Mesenchymal stem cell (in vitro differentiated cells and primary cell): ENCODE data around the gene SMARCA4.
A peak's percentile ranks its signal among the peaks of the same experiment; 100 is the strongest.

ENCODE experiments used
- DNase-seq: peaks from one replicate; pipeline ENCODE4 v3.0.0-alpha.2; 2013
- H2AFZ ChIP-seq: one replicate; pipeline ENCODE4 v1.6.1; 2013; ENCODE audit warnings: low read depth, mild to moderate bottlenecking, control low read depth, inconsistent platforms, low read length, moderate library complexity
- H2AK5ac ChIP-seq: 2 replicates; pipeline ENCODE4 v1.6.1; 2013; ENCODE audit warnings: low read length, moderate library complexity, mild to moderate bottlenecking, inconsistent platforms; ENCODE audit not compliant: severe bottlenecking
- H2BK120ac ChIP-seq: one replicate; pipeline ENCODE4 v1.6.1; 2013; ENCODE audit warnings: low read depth, mild to moderate bottlenecking, inconsistent platforms, low read length, moderate library complexity
- H2BK12ac ChIP-seq, 2 experiments: one replicate each; pipeline ENCODE4 v1.6.1; 2013; ENCODE audit warnings: inconsistent platforms in 2 of 2, low read length in 2 of 2, mild to moderate bottlenecking in 2 of 2, moderate library complexity in 2 of 2, control low read depth in 1 of 2
- H2BK15ac ChIP-seq: one replicate; pipeline ENCODE4 v1.6.1; 2013; ENCODE audit warnings: mild to moderate bottlenecking, low read depth, inconsistent platforms; ENCODE audit not compliant: poor library complexity, severe bottlenecking
- H2BK5ac ChIP-seq: 2 replicates; pipeline ENCODE4 v1.6.1; 2013; ENCODE audit warnings: low read depth, mild to moderate bottlenecking, low read length, control low read depth, inconsistent platforms; ENCODE audit not compliant: poor library complexity, severe bottlenecking
- H3K14ac ChIP-seq, 2 experiments: one replicate each; pipeline ENCODE4 v1.6.1; 2013; ENCODE audit warnings: inconsistent platforms in 2 of 2, low read length in 2 of 2, control low read depth in 1 of 2, mild to moderate bottlenecking in 1 of 2, moderate library complexity in 1 of 2
- H3K18ac ChIP-seq, 2 experiments: one replicate each; pipeline ENCODE4 v1.6.1; 2013; ENCODE audit warnings: inconsistent platforms in 2 of 2, low read length in 2 of 2, control low read depth in 1 of 2, low read depth in 1 of 2, mild to moderate bottlenecking in 1 of 2
- H3K23ac ChIP-seq, 2 experiments: one replicate each; pipeline ENCODE4 v1.6.1; 2013; ENCODE audit warnings: inconsistent platforms in 2 of 2, low read length in 2 of 2, mild to moderate bottlenecking in 2 of 2, moderate library complexity in 2 of 2, control low read depth in 1 of 2
- H3K27ac ChIP-seq: 2 replicates; pipeline ENCODE4 v1.5.1; 2013; ENCODE audit warnings: mild to moderate bottlenecking, moderate library complexity, low read length, control low read depth, inconsistent platforms; ENCODE audit not compliant: poor library complexity, severe bottlenecking
- H3K27me3 ChIP-seq, 2 experiments: 2 replicates each; pipeline versions ENCODE4 v1.6.1 to v1.7.0; 2013; ENCODE audit warnings: low read length in 2 of 2, mild to moderate bottlenecking in 2 of 2, moderate library complexity in 2 of 2, control low read depth in 1 of 2, inconsistent platforms in 1 of 2; ENCODE audit not compliant: control insufficient read depth in 1 of 2, insufficient read depth in 1 of 2
- H3K36me3 ChIP-seq, 2 experiments: 2 replicates each; pipeline versions ENCODE4 v1.6.1 to v1.7.0; 2013; ENCODE audit warnings: low read length in 2 of 2, control low read depth in 1 of 2, inconsistent platforms in 1 of 2, low read depth in 1 of 2, mild to moderate bottlenecking in 1 of 2; ENCODE audit not compliant: insufficient read depth in 2 of 2, control insufficient read depth in 1 of 2
- H3K4ac ChIP-seq, 2 experiments: one replicate each; pipeline ENCODE4 v1.6.1; 2013; ENCODE audit warnings: inconsistent platforms in 2 of 2, low read length in 2 of 2, mild to moderate bottlenecking in 2 of 2, moderate library complexity in 2 of 2, control low read depth in 1 of 2, low read depth in 1 of 2
- H3K4me1 ChIP-seq: 2 replicates; pipeline ENCODE4 v1.6.1; 2013; ENCODE audit warnings: low read depth, low read length, control low read depth; ENCODE audit not compliant: control insufficient read depth, insufficient read depth
- H3K4me2 ChIP-seq: 2 replicates; pipeline ENCODE4 v1.6.1; 2013; ENCODE audit warnings: low read length, mild to moderate bottlenecking, inconsistent platforms; ENCODE audit not compliant: poor library complexity, severe bottlenecking
- H3K4me3 ChIP-seq, 2 experiments: 2 replicates each; pipeline versions ENCODE4 v1.5.1 to v1.7.0; 2013; ENCODE audit warnings: low read length in 2 of 2, mild to moderate bottlenecking in 2 of 2, control low read depth in 1 of 2, low read depth in 1 of 2; ENCODE audit not compliant: insufficient read depth in 1 of 2
- H3K79me1 ChIP-seq: replicated peaks from 2 replicates; pipeline ENCODE4 v1.6.1; 2013; ENCODE audit warnings: mild to moderate bottlenecking, control low read depth, low read length, inconsistent platforms; ENCODE audit not compliant: poor library complexity, severe bottlenecking
- H3K9ac ChIP-seq: 2 replicates; pipeline ENCODE4 v1.7.0; 2013; ENCODE audit warnings: mild to moderate bottlenecking, low read length, moderate library complexity
- H3K9me3 ChIP-seq: 2 replicates; pipeline ENCODE4 v1.7.0; 2013; ENCODE audit warnings: mild to moderate bottlenecking, low read length; ENCODE audit not compliant: control insufficient read depth
- H4K8ac ChIP-seq: one replicate; pipeline ENCODE4 v1.6.1; 2013; ENCODE audit warnings: inconsistent platforms, mild to moderate bottlenecking, low read length, moderate library complexity
- H4K91ac ChIP-seq: one replicate; pipeline ENCODE4 v1.6.1; 2013; ENCODE audit warnings: mild to moderate bottlenecking, low read length, inconsistent platforms
- WGBS: methylation state at CpG from one replicate; pipeline ENCODE4 v1.1.7; 2013; ENCODE audit warnings: mixed read lengths; 5-methylcytosine and 5-hydroxymethylcytosine counted together

The SMARCA4 gene

GRCh38 chr19:11054200-11054599, 93.4 kb downstream of the SMARCA4 start:
- Histone ChIP-seq H2AFZ (no peak overlapping the region), H3K18ac (no peak overlapping the region), H3K4me2 (no peak overlapping the region), H3K79me1 (peaks cover 44% of the 10 kb centered on the region), H3K27ac (no peak overlapping the region), H3K4me1 (peaks cover 14% of the 10 kb centered on the region), H3K36me3 (peaks cover 65 to 74% of the 10 kb centered on the region in 2 experiments), H2BK120ac (no peak overlapping the region), H2BK5ac (no peak overlapping the region), H4K91ac (no peak overlapping the region), H2AK5ac (no peak overlapping the region), H3K9ac (no peak overlapping the region), H3K14ac (no peak overlapping the region), H2BK15ac (no peak overlapping the region), H3K27me3 (no peaks in the 10 kb centered on the region), H3K4ac (no peak overlapping the region), H3K9me3 (no peaks in the 10 kb centered on the region), H3K4me3 (no peak overlapping the region), H2BK12ac (no peak overlapping the region), H3K23ac (no peak overlapping the region), H4K8ac (no peak overlapping the region)
- no peak for DNase-seq
- WGBS: 100% methylated on average over 8 of the region's 8 CpGs

GRCh38 chr19:11054628-11055027, 93.8 kb downstream of the SMARCA4 start:
- H3K4me3 ChIP-seq: no peak overlapping the region
- peaks cover 65 to 74% of the 10 kb centered on the region in 2 experiments for H3K36me3 ChIP-seq
- no peak overlapping the region for H2AFZ ChIP-seq
- 98% methylated on average over 8 of the region's 8 CpGs for WGBS
- no peak for DNase-seq
- H2BK12ac ChIP-seq: no peak overlapping the region
- no peak overlapping the region for H3K27ac ChIP-seq
- no peak overlapping the region for H2BK120ac ChIP-seq
- H3K4me2 ChIP-seq: no peak overlapping the region
- no peak overlapping the region for H3K18ac ChIP-seq
- no peaks in the 10 kb centered on the region for H3K9me3 ChIP-seq
- no peak overlapping the region for H4K91ac ChIP-seq
- no peak overlapping the region for H4K8ac ChIP-seq
- peaks cover 47% of the 10 kb centered on the region for H3K79me1 ChIP-seq
- H2BK15ac ChIP-seq: no peak overlapping the region
- H3K23ac ChIP-seq: no peak overlapping the region
- H3K4ac ChIP-seq: no peak overlapping the region
- no peak overlapping the region for H3K14ac ChIP-seq
- no peak overlapping the region for H2BK5ac ChIP-seq
- no peak overlapping the region for H2AK5ac ChIP-seq
- H3K9ac ChIP-seq: no peak overlapping the region
- H3K4me1 ChIP-seq: peaks cover 14% of the 10 kb centered on the region
- H3K27me3 ChIP-seq: no peaks in the 10 kb centered on the region

- WGBS: 93% methylated on average over 34 of the region's 34 CpGs
- no peak overlapping the region for H3K9ac ChIP-seq
- H2BK15ac ChIP-seq: no peak overlapping the region
- H3K9me3 ChIP-seq: no peaks in the 10 kb centered on the region
- no peak overlapping the region for H2BK120ac ChIP-seq
- peaks cover 42% of the 10 kb centered on the region for H3K79me1 ChIP-seq
- no peak overlapping the region for H3K27ac ChIP-seq
- no peak overlapping the region for H2AFZ ChIP-seq
- H3K4me3 ChIP-seq: peak overlapping the region in 1 of 2 experiments; percentile 33
- H3K27me3 ChIP-seq: no peaks in the 10 kb centered on the region
- H3K36me3 ChIP-seq: peaks cover 72 to 75% of the 10 kb centered on the region in 2 experiments
- no peak for DNase-seq
- H3K23ac ChIP-seq: no peak overlapping the region
- no peak overlapping the region for H2AK5ac ChIP-seq
- H4K8ac ChIP-seq: no peak overlapping the region
- H2BK5ac ChIP-seq: no peak overlapping the region
- H4K91ac ChIP-seq: no peak overlapping the region
- H3K4ac ChIP-seq: no peak overlapping the region
- peaks cover 2% of the 10 kb centered on the region for H3K4me1 ChIP-seq
- H3K18ac ChIP-seq: no peak overlapping the region
- H3K4me2 ChIP-seq: no peak overlapping the region
- no peak overlapping the region for H3K14ac ChIP-seq
- H2BK12ac ChIP-seq: no peak overlapping the region
These were observed 97.6 kb downstream of the SMARCA4 start for GRCh38 chr19:11058246-11059030.

- Histone ChIP-seq H3K4me2 (no peak overlapping the region), H3K18ac (no peak overlapping the region), H3K4me1 (peaks cover 7% of the 10 kb centered on the region), H2AFZ (no peak overlapping the region), H4K8ac (peak overlapping the region; percentile 55), H2BK5ac (no peak overlapping the region), H2BK120ac (no peak overlapping the region), H2AK5ac (no peak overlapping the region), H2BK12ac (no peak overlapping the region), H3K4ac (no peak overlapping the region), H3K23ac (no peak overlapping the region), H3K79me1 (peaks cover 36% of the 10 kb centered on the region), H3K27ac (no peak overlapping the region), H3K9ac (no peak overlapping the region), H2BK15ac (no peak overlapping the region), H3K4me3 (no peak overlapping the region), H3K9me3 (no peaks in the 10 kb centered on the region), H3K27me3 (no peaks in the 10 kb centered on the region), H3K14ac (no peak overlapping the region), H3K36me3 (peaks cover 67 to 71% of the 10 kb centered on the region in 2 experiments), H4K91ac (no peak overlapping the region)
- no peak for DNase-seq
- WGBS: 97% methylated on average over 42 of the region's 43 CpGs
These were observed 98.9 kb downstream of the SMARCA4 start for GRCh38 chr19:11059511-11060358.
